M059J (cell line): Measurements from ENCODE around the gene PEF1. TPM values are rescaled to one million over a fixed set of nuclear protein-coding genes. Genes with fewer than 3 reads are reported as not detected.

Experiments used
- DNase-seq: peaks from one replicate; pipeline ENCODE4 v3.0.0-alpha.2; 2012; ENCODE audit warnings: low read depth
- total RNA-seq: library from RNA; depleted of rRNA; stranded (reverse); fragments of >200 nt; shearing (Covaris generic); gene quantifications from 2 replicates; pipeline ENCODE4 v1.2.3, GENCODE V29; 2014

Gene PEF1
- total RNA-seq, 1 experiment from 2014 or later = 144 TPM

DNA sequence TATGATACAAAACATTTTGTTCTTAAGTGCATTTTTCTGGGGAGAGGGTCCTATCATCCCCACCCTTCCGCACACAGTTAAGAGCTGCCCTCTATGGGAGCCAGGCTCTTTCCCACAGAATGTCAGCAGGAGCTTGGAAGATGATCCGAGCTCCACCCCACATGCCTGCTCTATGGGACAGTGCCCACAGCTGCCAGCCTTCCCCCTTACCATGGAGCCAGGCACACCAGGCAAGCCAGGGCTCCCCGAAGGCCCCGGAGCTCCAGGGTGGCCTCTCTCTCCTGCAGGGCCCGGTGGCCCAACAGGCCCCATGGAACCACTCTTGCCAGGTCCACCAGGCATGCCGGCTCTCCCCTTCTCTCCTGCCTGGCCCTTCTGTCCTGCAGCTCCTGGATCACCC lies 10.4 kb upstream of the PEF1 start:
- no peak for DNase-seq

DNA sequence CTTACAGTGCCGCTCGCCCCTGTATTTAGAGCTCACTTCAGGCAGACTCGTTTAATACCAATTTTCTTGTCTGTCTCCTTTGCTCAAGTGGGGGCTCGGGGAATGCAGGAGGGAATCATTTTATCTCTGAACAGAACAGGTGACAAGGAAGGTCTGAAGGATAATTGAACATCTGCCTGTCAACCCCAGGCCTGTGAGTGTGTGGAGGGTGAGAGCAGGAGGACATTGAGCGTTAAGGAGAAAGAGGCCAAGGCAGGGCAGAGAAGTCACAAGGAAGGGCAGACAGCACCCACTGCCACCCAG lies 9.7 kb upstream of the PEF1 start:
- no peak for DNase-seq

DNA sequence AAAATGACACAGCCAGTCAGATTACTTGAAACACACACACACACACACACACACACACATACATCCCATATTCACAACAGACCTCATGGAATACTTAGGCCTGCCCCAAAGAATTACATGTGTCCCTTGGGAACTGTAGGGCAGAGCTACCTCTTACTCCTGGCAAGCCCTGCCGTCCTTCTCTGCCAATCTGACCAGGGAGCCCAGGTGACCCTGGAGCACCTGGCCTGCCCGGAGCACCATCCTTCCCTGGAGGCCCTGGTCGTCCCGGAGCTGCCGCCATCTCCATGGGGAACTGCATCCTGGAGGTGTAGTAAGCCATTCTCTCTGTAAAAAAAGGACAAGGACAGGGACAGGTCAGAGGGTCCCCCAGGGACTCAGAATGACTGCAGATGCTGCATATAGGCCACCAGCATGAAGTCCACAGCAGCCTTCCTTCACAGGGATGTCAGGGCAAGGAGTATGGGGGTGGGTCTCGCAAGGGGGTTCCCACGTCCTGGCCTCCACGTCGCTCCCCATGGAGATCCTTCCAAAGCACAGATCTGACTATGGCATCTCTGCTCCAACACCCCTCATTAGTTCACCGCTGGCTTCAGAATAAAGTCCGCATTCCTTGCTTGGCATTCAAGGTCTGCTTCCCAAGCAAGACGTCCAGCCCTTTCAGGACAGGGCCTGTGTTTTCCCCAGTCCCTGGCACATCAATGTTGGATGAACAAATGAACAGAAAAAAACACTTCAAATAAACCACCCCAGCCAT lies 9.2 kb upstream of the PEF1 start:
- no peak for DNase-seq

DNA sequence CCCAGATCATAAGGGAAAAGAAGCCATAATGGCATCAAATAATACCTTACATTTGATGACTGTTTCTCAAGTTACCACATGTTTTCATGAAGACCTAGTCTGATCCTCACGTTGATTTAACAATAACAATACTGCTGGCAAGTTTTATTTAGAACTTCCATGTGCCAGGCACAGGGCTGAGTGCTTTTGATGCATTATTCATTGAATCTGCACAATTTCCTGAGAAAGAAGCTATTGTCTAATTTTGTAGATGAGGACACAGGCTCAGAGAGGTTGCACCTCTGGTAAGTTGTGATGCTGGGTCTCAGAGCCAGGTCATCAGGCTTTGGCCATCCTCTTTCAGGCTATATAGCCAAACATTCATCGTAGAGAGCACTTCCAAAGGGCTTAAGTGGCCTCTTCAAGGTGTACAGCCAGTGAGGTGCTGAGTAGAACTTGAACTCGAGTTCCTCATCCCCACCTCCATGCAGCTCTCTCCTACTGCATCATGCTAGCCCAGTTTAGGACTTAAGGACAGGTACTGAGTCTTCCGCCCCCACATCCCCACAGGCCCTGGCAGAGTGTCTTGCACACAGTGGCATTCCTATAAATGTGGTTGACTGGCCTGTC lies 8.3 kb upstream of the PEF1 start:
- no peak for DNase-seq

DNA sequence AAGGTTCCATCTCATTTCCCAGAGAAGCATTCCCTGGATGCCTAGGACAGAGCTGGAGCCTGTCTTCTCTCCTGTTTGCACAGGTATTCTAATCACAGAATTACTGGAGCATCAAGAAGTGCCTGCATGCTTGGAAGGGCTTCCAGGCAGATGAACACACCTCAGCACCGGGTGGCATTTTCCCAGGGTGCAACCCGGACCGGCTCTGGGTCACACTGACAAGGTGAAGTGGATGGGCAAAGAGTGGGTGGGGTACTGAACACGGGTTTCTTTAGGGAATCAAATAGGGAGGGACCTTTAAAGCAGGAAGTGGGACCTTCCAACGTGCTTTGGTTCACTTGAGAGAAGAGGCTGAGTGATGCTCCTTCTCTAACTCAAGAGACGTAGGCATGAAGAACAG lies 7.1 kb upstream of the PEF1 start:
- no peak for DNase-seq

DNA sequence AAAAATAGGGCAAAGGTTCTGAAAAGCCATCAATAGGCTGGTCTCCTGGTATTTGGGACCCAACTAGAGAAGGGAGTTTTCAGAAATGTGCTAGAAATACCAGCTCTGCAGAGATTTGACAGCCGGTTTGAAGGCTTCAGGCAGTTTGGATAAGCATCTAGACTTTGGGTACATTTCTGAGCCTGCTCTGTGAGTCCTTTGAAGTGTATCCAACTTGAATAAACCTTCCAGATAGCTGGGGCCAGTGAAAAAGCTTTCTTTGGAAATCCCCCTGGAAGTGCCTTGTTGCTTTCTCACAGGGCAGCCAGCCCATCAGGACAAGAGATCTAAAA lies 6.4 kb upstream of the PEF1 start:
- no peak for DNase-seq

DNA sequence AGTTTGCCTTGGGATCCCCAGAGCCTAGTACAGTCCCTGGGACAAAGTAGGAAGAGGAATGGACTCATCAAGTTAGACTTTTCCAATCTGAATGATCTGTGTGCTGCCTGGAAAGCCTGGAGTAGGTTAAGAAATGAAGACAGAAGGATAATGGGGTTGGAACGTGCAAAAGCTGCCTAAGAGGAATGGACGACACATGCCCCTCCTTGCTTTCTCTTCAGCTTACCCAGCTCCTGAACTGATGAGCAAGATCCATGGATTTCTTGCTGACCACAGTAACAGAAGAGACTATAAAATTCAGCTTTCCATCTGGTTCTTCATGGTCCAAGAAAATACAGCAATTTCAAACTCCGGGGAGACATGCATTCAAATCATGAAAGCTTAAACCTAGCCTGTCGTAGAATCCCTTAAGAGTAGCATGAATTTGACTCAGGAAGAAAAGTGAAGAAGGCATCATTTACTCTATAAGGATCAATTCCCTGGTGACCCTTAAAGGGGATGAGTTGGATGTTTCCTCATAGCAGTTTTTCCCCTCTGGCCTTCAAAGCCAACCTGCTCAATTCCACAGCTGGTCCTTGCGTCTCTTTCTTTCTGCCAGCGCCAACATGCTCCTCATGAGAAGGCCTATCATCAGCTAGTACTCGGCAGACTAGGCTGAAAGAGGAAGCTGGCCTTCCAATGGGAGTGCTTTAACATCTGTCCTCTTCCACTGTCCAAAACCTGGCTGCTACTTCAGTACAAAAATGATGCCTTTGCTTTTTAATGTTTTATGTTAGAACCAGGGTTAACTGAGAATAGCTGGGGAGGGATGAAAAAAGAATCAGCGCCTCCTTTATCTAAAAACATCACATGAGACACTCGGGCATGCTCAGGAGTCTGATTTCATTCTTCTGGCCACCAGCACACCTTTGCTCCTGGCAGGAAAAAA lies 5.7 kb upstream of the PEF1 start:
- no peak for DNase-seq

DNA sequence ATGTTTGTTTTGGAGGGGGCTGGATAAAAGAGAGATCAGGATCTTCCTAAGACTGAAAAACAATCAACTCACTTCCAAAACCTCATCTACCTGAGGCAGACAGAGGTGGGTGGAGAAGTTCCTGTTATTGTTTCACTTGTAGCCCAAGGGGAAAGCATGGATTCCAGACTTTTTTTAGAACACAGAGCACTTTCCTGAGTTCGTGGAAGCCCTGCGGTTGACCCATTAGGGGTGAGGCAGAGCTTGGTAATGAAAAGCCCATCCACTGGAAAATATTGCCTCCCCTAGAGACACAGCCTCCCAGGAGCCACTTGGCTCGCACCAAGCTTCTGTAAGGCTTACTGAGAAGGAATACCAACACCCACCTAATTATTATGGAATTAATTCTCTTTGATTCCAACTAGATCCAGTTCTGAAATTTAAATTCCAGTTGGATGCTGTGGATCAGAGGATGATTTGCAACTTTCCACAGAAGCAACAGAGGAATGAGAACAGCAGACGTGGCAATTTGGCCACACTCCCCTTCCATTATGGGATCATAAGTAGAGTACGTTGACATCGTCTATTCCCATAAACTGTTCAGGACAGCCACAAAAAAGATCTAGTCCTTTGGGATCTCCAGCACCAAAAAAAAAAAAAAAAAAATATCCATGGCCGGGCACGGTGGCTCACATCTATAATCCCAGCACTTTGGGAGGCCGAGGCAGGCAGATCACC lies 4.1 kb upstream of the PEF1 start:
- no peak for DNase-seq

DNA sequence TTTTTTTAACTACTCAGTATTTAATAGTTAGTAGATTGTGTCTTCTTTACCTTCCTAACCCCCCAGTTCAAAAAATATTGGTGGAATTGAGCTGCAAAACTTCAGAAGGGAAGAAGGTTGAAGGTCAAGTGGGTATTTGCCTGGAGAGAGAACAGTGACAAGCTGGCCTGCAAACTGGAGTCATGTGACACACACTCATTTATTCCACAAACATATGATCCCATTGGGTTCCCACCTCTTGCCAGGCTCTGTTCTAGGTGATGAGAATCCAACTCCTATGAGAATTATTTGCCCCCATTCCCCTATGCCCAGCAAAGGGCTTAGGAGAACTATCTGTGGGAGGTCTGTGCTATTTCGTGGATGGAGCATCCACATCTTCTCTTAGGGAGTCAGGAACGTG lies 3.5 kb upstream of the PEF1 start:
- no peak for DNase-seq

DNA sequence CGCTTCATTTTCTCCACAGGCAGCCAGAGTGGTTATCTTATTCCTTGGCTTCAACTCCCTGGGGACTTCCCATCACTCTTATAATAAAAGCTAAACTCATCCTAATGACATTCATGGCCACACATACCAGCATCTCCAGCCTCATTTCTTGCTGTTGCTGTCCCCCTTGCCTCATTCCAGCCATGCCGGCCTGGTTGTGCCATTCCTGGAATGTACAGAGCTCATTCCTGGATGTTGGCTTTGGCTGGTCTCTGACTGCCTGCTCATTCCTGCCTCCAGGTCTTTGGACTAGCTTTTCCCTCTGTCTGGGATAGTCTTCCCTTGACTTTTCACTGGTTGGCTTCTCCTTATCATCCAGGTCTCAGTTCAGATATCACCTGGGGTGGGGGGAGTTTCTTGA lies 2.4 kb upstream of the PEF1 start:
- DNase-seq = no peak

DNA sequence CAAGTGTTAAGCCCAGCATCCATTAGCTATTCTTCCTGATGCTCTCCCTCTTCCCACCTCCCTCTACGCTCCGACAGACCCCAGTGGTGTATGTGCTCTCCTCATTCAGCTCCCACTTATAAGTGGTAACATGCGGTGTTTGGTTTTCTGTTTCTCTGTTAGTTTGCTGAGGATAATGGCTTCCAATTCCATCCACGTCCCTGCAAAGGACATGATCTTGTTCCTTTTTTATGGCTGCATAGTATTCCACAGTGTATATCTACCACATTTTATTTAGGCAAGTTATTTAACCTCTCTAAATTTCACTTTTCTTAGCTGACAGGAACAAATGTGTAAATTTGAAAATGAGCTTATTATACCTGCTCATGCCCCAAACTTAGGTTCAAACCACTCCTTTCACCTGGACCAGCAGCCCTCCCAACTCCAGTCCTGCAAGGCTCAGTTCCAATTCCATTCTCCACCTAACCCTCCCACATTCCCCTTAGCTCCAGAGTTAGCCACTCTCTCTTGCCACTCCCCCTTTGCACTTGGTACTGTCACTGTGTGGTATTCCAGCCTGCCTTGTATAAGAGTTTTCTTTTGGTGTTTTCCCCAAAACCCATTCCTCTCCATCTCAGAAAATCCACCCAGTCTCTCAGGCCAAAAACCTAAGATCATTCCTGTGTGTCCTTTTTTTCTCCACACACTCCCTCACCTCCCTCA lies 1.7 kb upstream of the PEF1 start:
- DNase-seq = no peak

DNA sequence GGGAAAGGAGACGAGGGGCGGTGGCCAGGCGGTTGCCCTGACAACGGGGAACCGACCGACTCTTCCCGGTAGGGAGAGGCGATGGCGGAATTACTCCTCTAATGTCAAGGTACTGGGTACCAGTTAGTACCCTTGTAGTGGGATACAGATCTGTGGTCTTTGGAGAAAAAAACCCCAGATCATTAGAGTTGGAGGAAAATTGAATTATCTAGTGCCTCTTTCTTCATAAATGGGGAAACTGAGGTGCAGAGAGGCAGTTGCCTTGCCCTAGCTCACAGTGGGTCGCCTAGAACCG lies 545 bp upstream of the PEF1 start:
- no peak for DNase-seq

DNA sequence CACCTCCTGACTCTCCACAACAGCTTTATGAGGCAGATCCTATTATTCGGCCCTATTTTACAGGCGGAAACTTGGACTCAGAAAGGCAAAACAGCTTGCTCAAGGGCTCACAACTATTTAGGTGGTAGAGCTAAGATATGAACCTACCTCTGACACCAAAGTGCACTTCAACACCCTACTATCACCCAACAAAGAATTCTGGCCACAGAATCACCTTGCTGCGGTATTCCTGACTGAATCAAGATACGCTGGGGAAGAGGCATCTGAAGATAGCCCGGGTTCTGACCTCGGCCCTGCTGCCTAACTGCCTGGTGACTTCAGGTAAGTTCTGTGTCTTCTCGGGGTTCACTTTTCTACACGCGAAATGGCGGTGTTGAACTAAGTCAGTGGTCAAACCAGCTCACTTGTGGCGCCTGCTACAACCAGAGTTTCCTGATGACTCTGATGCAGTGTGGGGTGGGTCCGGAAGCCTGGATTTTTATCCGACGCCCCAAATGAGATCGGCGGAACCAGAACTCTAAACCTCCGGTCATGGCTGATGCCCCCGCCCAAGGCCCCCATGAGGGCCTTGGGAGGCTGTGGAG lies 608 bp downstream of the PEF1 start:
- no peak for DNase-seq

DNA sequence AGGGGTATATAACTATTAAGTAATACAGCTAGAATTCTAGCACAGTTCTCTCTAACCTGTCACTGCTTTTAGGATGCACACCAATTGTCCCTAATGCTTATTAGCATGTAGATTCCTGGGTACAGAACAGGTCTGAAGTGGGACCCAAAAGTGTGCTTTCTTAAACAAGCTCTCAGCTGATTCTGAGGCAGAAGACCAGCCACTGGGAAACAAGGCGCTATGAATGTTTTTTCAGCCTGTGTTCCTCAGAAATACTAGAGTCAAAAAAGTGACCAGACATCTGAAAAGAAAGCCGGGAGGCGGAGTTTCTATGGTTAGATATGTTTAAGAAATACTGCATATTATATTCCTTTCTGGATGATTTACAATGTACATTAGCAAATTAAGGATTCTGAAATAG lies 1.8 kb downstream of the PEF1 start:
- DNase-seq = no peak

DNA sequence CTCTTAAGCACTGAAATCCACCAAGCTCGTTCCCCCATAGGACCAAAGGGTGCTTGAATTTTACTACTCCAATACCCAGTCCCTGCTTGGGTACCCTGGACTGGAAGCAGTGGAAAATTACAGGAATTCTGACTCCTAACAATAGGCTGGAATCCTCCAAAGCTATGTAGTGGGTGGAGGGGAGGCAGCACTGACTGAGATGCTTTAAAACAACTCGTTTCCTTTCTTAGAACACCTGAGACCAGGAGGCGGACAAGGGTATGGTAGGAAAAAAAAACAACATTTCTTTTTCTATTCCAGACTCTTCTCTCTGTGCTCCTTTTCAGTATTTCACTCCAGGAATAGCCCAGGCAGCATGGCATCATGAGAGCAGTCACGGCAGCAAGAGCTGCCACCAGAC lies 2.3 kb downstream of the PEF1 start:
- no peak for DNase-seq

DNA sequence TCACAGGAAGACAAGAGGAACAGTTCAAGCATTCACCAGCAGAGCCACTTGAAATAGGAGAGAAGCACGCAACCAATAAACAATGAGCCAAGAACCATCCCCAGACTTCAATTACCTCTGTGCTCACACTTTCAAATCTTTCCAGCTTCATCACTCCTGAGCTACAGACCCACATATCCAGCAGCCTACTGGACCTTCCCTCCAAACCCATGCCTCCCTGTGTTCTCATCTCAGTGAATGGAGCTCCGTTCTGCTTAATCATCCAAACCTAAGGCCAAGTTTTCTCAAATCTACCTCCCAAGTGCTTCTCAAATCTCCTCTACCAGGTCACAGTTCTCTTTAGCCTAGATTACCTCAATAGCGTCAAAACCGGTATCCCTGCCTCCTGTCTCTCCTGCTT lies 3.7 kb downstream of the PEF1 start:
- DNase-seq = no peak

DNA sequence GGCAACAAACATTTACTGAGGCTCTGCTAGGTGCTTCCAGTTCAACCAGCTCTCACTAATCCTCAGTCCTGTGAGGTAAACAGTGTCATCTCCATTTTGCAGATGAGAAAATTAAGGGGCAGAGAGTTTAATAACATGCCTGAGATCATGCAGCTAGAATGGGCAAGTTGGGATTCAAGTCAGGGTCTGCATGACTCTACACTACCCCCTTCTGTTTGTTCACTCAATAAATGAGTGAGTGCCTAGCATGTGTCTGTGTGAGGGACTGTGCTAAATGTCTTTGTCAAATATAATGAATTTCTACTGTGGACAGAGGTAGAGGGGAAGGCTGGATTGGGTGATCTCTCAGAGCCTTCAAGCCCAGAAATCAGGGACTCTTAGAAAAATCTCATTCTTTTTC lies 4.5 kb downstream of the PEF1 start:
- no peak for DNase-seq

DNA sequence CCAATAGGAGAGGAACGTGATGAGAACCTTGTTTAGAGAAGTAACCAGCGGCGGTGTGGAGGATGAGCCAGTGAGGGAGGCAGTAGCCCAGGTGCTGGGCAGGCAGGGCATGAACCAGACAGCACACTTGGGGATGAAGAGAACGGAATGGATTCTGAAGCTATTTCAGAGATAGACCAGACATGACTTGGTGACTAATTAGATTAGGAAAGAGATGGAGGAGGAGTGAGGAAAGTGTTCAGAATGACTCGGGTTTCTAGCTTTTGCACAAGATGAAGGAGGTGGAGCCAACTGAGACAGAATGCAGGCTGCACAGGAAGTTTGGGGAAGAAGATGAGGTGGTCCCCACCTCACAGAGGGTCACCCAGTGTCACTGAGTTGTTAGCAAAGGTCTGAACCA lies 5.1 kb downstream of the PEF1 start:
- DNase-seq = peak; percentile 42

DNA sequence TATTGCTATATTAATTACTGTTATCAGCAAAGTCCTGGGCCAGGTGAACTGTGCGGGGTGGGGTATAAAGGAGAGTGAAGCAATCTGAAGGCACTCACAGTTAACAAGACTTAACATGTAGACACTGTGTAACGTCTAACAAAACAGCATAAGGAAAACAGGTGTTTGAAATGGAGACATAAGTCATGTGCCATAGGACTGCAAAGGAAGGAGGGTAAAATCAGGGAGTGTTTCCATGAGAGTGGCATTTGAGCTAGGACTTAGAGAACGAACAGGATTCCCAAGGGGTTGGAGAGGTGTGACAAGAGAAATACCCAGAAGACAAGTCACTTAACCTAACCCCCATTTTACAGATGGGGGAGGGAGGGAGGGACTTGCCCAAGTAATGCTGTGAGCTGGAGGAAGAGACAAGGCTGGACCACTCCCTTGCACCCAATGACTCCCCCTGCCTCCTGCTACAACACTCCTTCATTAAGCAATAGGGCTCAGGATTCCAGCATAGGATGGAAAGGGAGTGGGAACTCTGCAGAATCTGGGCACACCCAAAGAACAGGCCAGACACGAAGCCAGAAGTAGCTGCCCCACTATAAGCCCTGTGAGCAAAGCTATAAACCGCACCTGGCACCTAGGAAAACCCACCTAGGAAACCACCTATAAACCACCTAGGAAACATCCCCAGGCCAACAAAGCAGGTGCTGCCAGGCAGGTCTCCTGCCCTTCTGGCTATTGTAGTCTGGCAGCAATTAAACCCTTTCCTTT lies 6.6 kb downstream of the PEF1 start:
- no peak for DNase-seq

DNA sequence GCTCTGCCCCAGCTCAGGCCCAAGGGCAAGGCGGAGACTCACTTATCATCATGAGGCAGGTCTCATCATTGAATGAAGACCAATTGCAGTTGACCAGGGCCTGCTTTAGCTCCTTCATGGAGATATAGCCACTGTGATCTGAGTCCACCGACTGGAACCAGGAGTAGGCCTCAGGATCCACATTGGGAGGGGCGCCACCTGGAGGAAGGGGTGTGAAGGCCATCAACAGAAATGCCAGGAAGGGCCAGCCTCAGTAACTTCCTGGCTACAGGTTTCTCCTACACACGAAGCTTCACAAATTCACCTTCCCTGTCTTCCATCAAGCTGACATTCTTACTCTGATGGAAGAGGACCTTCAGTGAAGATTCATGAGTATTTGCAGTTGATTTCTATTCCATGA lies 11.6 kb downstream of the PEF1 start:
- DNase-seq = no peak

DNA sequence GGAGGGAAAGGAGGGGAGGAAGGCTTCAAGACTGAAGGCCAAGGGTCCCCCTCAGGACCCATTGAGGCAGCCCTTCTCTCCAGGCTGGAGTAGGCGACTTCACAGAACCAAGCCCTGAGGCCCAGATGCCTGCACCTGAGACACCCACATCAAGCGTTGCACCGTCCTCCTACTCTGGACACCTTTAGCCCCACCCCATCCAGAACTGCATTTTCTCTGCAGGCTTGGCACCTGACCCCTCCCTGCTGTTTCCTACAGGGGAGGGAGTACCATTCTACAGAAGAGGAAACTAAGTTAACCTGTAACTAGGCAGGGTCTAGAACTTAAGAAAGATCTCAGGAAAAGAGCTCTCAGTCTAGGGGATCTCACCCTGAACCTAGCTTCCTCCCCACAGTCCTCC lies 12.0 kb downstream of the PEF1 start:
- DNase-seq = no peak
